ENCODE measurements around the gene AAK1. TPM values are rescaled to one million over a fixed set of nuclear protein-coding genes. Genes with fewer than 3 reads are reported as not detected.

The AAK1 gene
- total RNA-seq, 1 donor from 2014 or later: 43.4 TPM

DNA sequence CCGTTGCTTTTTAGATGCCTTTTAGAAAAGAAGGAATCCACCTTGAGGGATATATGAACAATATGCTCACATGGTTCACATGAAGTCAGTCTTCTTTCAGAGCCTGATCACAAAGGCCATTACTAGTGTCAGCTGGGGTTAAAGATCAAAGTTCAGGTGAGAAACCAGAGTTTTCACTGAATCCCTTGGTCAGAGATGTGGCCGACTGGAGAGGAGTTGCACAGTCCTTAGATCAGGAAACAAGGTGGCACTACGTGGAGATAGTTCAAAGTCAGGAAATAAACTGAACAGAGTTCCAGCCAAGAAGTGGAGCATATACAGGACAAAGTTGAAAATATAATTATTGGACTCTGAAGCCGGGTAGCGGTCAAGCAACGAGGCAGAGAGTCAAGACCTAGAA, 54.6 kb downstream of the AAK1 start:
- TF ChIP-seq, protein P1, sequence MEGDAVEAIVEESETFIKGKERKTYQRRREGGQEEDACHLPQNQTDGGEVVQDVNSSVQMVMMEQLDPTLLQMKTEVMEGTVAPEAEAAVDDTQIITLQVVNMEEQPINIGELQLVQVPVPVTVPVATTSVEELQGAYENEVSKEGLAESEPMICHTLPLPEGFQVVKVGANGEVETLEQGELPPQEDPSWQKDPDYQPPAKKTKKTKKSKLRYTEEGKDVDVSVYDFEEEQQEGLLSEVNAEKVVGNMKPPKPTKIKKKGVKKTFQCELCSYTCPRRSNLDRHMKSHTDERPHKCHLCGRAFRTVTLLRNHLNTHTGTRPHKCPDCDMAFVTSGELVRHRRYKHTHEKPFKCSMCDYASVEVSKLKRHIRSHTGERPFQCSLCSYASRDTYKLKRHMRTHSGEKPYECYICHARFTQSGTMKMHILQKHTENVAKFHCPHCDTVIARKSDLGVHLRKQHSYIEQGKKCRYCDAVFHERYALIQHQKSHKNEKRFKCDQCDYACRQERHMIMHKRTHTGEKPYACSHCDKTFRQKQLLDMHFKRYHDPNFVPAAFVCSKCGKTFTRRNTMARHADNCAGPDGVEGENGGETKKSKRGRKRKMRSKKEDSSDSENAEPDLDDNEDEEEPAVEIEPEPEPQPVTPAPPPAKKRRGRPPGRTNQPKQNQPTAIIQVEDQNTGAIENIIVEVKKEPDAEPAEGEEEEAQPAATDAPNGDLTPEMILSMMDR (IDR thresholded peaks at IDR 0.05; ENCODE audit: unreplicated experiment): no peak
- Mint-ChIP-seq H3K27ac (no peak overlapping the region), H3K36me3 (ENCODE audit: insufficient read depth) (no peaks in the 10 kb centered on the region), H3K9me3 (ENCODE audit: low read depth) (no peaks in the 10 kb centered on the region), H3K4me3 (ENCODE audit: low read depth) (no peak overlapping the region), H3K27me3 (no peaks in the 10 kb centered on the region), H3K4me1 (ENCODE audit: low read depth) (peaks cover 2% of the 10 kb centered on the region)
- no peak for DNase-seq (ENCODE audit: low spot score, unreplicated experiment)

DNA sequence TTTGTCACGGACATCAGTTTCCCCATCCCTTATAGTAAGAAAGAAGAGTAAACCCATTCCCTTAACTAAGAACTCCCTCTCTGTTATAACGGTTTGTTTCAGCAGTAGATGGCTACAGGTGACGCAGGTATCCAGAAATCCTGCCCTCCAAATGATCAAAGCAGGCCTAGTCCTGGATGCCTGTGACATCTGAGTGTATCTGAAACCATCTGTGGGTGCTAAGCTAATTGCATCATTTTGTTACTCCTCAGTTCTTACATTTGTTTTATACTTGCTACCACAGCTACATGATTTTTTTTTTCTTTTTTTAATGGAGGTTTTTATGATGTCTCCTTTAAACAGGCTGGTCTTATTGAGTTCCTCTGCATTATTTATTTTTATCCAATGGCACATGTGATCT, 55.1 kb downstream of the AAK1 start:
- Mint-ChIP-seq H3K27me3 (no peaks in the 10 kb centered on the region), H3K4me1 (ENCODE audit: low read depth) (peaks cover 2% of the 10 kb centered on the region), H3K27ac (no peak overlapping the region), H3K4me3 (ENCODE audit: low read depth) (no peak overlapping the region), H3K9me3 (ENCODE audit: low read depth) (no peaks in the 10 kb centered on the region), H3K36me3 (ENCODE audit: insufficient read depth) (no peaks in the 10 kb centered on the region)
- TF ChIP-seq, protein P1 (IDR thresholded peaks at IDR 0.05; ENCODE audit: unreplicated experiment): no peak
- no peak for DNase-seq (ENCODE audit: low spot score, unreplicated experiment)

DNA sequence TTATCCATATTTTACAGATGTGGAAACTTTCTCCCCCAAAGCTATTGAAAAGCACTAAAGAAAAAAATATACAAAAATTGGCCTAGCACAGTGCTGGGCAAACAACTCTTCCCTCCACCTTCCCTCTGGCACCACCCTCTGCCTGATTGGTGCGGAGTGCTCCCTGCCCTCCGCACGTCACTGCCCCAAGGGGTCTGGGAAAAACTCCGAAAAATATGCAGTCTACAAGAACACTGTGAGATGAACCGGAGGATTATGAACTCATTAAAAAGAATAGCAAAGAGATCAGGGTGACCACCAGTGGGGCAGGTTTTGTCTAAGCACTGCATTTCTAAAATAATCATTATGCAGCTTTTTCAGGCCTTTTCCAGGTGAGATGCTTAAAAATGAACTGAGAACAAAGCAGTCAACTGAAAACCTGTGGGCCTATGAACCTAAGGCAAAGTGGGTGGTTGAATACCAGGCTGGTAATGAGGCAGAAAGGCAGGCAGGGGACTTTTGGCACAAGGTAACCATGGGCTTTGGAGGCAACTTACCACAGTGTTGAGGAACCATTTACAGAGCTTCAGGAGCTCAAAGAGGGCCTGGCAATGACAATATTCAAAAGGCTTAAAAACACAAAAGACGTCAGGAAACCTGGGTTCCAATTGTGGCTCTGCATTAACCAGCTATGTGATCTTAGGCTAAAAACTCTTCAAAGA, 57.5 kb downstream of the AAK1 start:
- Mint-ChIP-seq H3K36me3 (ENCODE audit: insufficient read depth) (no peaks in the 10 kb centered on the region), H3K9me3 (ENCODE audit: low read depth) (no peaks in the 10 kb centered on the region), H3K27me3 (no peaks in the 10 kb centered on the region), H3K27ac (no peak overlapping the region), H3K4me3 (ENCODE audit: low read depth) (no peak overlapping the region), H3K4me1 (ENCODE audit: low read depth) (peaks cover 14% of the 10 kb centered on the region)
- TF ChIP-seq, protein P1 (IDR thresholded peaks at IDR 0.05; ENCODE audit: unreplicated experiment): no peak
- DNase-seq (ENCODE audit: low spot score, unreplicated experiment): no peak

DNA sequence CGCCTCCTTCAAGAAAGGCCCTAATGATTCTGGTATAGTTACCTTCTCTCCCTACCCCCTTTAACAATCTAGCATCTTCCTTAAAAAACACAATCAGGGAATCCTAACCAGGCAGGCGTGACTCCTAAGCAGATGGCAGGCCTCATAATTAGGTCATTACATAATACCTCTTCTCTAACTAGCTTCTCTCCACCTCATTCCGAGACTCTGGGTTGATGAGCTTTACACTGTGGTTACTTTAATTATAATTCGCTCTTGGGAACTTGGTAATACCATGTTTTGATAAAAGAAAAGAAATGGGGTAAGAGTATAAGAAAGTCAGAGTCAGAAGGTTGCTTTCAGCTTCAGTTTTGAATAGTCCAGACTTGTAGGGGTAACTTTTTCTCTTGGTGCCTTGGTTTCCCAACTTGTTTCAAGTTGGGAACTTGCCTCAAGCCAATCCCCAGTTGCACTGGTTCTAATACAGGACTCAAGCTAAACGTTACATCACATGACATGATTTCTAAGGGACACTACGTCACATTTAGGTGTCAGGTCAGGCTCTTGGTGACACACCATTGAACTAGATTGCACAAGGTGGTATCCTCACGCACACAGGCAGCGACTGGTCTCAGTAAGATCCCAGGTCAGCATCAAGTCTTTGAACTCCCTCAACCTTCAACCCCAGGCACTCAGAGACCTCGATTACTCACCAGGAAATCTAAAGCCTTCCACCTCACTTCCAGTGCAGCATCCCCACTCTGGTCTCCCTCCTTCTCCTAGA, 59.2 kb downstream of the AAK1 start:
- H3K4me3 Mint-ChIP-seq (ENCODE audit: low read depth): no peak overlapping the region
- peaks cover 14% of the 10 kb centered on the region for H3K4me1 Mint-ChIP-seq (ENCODE audit: low read depth)
- no peaks in the 10 kb centered on the region for H3K36me3 Mint-ChIP-seq (ENCODE audit: insufficient read depth)
- no peak overlapping the region for H3K27ac Mint-ChIP-seq
- DNase-seq (ENCODE audit: low spot score, unreplicated experiment): no peak
- no peaks in the 10 kb centered on the region for H3K9me3 Mint-ChIP-seq (ENCODE audit: low read depth)
- TF ChIP-seq, protein P1 (IDR thresholded peaks at IDR 0.05; ENCODE audit: unreplicated experiment): no peak
- H3K27me3 Mint-ChIP-seq: no peaks in the 10 kb centered on the region

DNA sequence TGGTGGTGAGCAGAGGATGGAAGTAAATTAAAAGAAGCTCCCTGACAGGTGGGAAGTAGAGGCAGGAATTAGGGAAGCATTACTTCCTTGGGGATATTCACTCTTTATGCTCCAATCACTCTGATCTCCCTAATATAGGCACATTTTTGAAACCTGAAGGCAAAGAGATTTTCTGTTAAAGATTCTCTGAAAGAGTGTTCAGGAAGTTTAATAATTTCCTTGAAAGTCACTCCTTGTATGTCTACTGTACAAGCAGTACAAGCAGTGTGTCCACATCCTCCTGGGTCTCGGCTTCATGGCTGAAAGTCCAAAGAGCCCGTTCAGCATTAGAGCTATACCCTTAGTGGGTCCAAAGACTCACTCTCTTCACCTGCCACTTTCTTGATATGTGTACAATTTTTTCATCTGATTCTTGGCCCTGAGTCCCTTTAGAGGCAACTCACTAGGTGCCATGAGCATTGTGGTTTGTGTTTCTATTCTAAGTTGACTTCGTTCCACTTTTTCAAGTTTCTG, 60.2 kb downstream of the AAK1 start:
- Mint-ChIP-seq H3K36me3 (ENCODE audit: insufficient read depth) (peaks cover 2% of the 10 kb centered on the region), H3K4me1 (ENCODE audit: low read depth) (peaks cover 15% of the 10 kb centered on the region), H3K4me3 (ENCODE audit: low read depth) (no peak overlapping the region), H3K9me3 (ENCODE audit: low read depth) (no peaks in the 10 kb centered on the region), H3K27me3 (no peaks in the 10 kb centered on the region), H3K27ac (no peak overlapping the region)
- TF ChIP-seq, protein P1 (IDR thresholded peaks at IDR 0.05; ENCODE audit: unreplicated experiment): no peak
- DNase-seq (ENCODE audit: low spot score, unreplicated experiment): no peak
